ENCODE measurements around the gene ANKRD23.

DNA sequence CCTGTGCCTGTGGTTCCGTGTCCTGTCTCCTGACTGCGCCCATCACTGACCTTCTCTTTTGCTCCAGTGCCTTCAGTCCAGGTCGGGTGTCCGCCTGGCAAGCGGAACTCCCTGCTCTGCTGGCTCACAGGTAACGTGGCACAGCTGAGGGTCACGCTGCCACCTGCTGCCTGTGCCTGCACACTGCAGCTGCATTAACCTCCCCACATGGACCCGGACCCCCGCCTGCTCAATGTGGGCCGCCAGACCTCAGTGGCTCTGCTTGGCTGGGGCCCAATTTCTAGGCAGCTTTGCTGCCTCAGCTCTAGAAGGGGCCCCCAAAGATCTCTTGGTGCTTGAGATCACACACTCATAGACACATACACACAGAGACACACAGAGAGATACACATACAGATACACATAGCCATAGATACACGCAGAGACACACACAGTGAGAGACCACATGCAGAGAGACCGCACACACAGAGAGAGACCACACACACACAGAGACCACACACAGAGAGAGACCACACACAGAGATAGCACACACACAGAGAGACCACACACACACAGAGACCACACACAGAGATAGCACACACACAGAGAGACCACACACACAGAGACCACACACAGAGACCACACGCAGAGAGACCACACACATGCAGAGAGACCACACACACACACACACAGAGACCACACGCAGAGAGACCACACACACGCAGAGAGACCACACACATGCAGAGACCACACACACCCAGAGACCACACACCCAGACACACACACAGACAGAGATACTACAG, 42.6 kb downstream of the ANKRD23 start:
- TF ChIP-seq, protein P1, sequence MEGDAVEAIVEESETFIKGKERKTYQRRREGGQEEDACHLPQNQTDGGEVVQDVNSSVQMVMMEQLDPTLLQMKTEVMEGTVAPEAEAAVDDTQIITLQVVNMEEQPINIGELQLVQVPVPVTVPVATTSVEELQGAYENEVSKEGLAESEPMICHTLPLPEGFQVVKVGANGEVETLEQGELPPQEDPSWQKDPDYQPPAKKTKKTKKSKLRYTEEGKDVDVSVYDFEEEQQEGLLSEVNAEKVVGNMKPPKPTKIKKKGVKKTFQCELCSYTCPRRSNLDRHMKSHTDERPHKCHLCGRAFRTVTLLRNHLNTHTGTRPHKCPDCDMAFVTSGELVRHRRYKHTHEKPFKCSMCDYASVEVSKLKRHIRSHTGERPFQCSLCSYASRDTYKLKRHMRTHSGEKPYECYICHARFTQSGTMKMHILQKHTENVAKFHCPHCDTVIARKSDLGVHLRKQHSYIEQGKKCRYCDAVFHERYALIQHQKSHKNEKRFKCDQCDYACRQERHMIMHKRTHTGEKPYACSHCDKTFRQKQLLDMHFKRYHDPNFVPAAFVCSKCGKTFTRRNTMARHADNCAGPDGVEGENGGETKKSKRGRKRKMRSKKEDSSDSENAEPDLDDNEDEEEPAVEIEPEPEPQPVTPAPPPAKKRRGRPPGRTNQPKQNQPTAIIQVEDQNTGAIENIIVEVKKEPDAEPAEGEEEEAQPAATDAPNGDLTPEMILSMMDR (IDR thresholded peaks at IDR 0.05; ENCODE audit: poor library complexity): peak; percentile 83
- TF ChIP-seq EZH2 (IDR thresholded peaks at IDR 0.05; ENCODE audit: borderline replicate concordance) (no peak), EZH2phosphoT487 (IDR thresholded peaks at IDR 0.05; ENCODE audit: low read depth, severe bottlenecking, unreplicated experiment) (no peak)

Measured in hepatocyte (in vitro differentiated cells).